ENCODE measurements around the gene MADD. TPM values are rescaled to one million over a fixed set of nuclear protein-coding genes. Genes with fewer than 3 reads are reported as not detected.

The MADD gene
- total RNA-seq, 1 experiment from 2014 or later, result 41.0 TPM

GRCh38 chr11:47272706-47273105 lies 2.8 kb downstream of the MADD start:
- H3K18ac ChIP-seq (ENCODE audit: insufficient read length, low read depth, low read length), result no peak overlapping the region
- DNase-seq, result no peak
- peaks cover 16 to 35% (median 27%) of the 10 kb centered on the region in 3 experiments; a peak in 6 of 7 replicates for H3K36me3 Mint-ChIP-seq (ENCODE audit: insufficient read depth in 1 of 3, low read depth in 3 of 3)
- no peak overlapping the region for H2BK12ac ChIP-seq (ENCODE audit: insufficient read length, low read depth, low read length)
- no peak overlapping the region for H2AK5ac ChIP-seq (ENCODE audit: insufficient read length, low read length)
- no peak overlapping the region for H3K4me2 ChIP-seq (ENCODE audit: insufficient read depth, insufficient read length, low read length)
- no peak overlapping the region for H4K91ac ChIP-seq (ENCODE audit: insufficient read length, low read depth, low read length)
- H3K4me1 ChIP-seq (ENCODE audit: insufficient read depth, low read length), result peaks cover 7% of the 10 kb centered on the region; the same call in 1 of the 2 replicates
- H2BK120ac ChIP-seq (ENCODE audit: low read depth, low read length, poor library complexity, severe bottlenecking), result no peak overlapping the region
- H3K9me3 Mint-ChIP-seq, result no peaks in the 10 kb centered on the region
- H3K23me2 ChIP-seq (ENCODE audit: insufficient read length, low read depth, low read length, poor library complexity, severe bottlenecking), result peaks cover 13% of the 10 kb centered on the region
- no peak overlapping the region for H3K27ac ChIP-seq (ENCODE audit: insufficient read length, low read depth, low read length)
- H3K4me3 Mint-ChIP-seq, result no peak overlapping the region; a peak in 1 of 5 replicates
- no peak overlapping the region for H3K23ac ChIP-seq (ENCODE audit: insufficient read length, low read depth, low read length)
- no peaks in the 10 kb centered on the region for H3K79me1 ChIP-seq (ENCODE audit: insufficient read depth, low read depth, low read length, poor library complexity, severe bottlenecking)
- no peaks in the 10 kb centered on the region for H3K9me3 ChIP-seq (ENCODE audit: control insufficient read depth, low read depth, low read length)
- H3K27me3 ChIP-seq (ENCODE audit: insufficient read depth, low read length), result no peaks in the 10 kb centered on the region
- no CpG with 5 or more reads among the region's 1 CpG for WGBS (ENCODE audit: extremely low coverage, insufficient read length, low lambda C conversion rate)
- H3K27me3 Mint-ChIP-seq (ENCODE audit: low read depth), result no peaks in the 10 kb centered on the region
- no peak overlapping the region for H4K8ac ChIP-seq (replicated peaks; ENCODE audit: insufficient read length, low read depth, low read length)
- no peak overlapping the region for H3K14ac ChIP-seq (ENCODE audit: insufficient read depth, low read length)
- H2AFZ ChIP-seq (ENCODE audit: low read length), result no peak overlapping the region
- no peak overlapping the region for H3K56ac ChIP-seq (ENCODE audit: insufficient read length, low read depth, low read length)
- H2BK20ac ChIP-seq (ENCODE audit: low read depth, low read length, poor library complexity, severe bottlenecking), result no peak overlapping the region
- no peak overlapping the region for H3K9ac ChIP-seq (ENCODE audit: extremely low read depth, insufficient read length, low read length)
- peaks cover 33 to 39% of the 10 kb centered on the region in 2 experiments for H3K4me1 Mint-ChIP-seq
- peaks cover 12% of the 10 kb centered on the region; the same call in 1 of the 2 replicates for H3K79me2 ChIP-seq (ENCODE audit: insufficient read depth, low read length)
- no peak for TF ChIP-seq CTCF (conservative IDR thresholded peaks at IDR 0.05)
- no peaks in the 10 kb centered on the region for H4K20me1 ChIP-seq (ENCODE audit: control insufficient read depth, insufficient read depth, insufficient read length)
- H2BK15ac ChIP-seq (ENCODE audit: low read depth, low read length), result no peak overlapping the region
- no peak overlapping the region; a peak in 1 of 7 replicates for H3K27ac Mint-ChIP-seq
- no peak overlapping the region for H2BK5ac ChIP-seq (ENCODE audit: insufficient read length, low read length)
- no peak overlapping the region for H3K4ac ChIP-seq (ENCODE audit: low read depth, low read length)
- no peak overlapping the region for H3T11ph ChIP-seq (ENCODE audit: low read length)
- no peak overlapping the region for H4K5ac ChIP-seq (ENCODE audit: insufficient read length, low read depth, low read length)
